Measurements from ENCODE around the gene RNASEL.
"Not testable (repeated sequence)": the region's sequence is repeated elsewhere in the genome, so short reads cannot be mapped to it uniquely, and the experiment has no call there.

The RNASEL gene

GRCh38 chr1:182567629-182568028 lies 21.4 kb downstream of the RNASEL start:
- no peak overlapping the region for H3K4me3 ChIP-seq (ENCODE audit: low read depth, low read length)

- H3K4me3 ChIP-seq (ENCODE audit: low read depth, low read length): no peak overlapping the region
These were observed 23.5 kb downstream of the RNASEL start for GRCh38 chr1:182565537-182565936.

- H3K4me3 ChIP-seq (ENCODE audit: low read depth, low read length): no peak overlapping the region
These were observed 24.6 kb downstream of the RNASEL start for GRCh38 chr1:182564406-182565004.

- no peak overlapping the region for H3K4me3 ChIP-seq (ENCODE audit: low read depth, low read length)
These were observed 26.0 kb downstream of the RNASEL start for GRCh38 chr1:182563095-182563494.

- no peak overlapping the region for H3K4me3 ChIP-seq (ENCODE audit: low read depth, low read length)
These were observed 27.6 kb downstream of the RNASEL start for GRCh38 chr1:182561456-182561855.

GRCh38 chr1:182560392-182560984 lies 28.6 kb downstream of the RNASEL start:
- no peak overlapping the region for H3K4me3 ChIP-seq (ENCODE audit: low read depth, low read length)

GRCh38 chr1:182556279-182556678 lies 32.8 kb downstream of the RNASEL start:
- no peak overlapping the region for H3K4me3 ChIP-seq (ENCODE audit: low read depth, low read length)

- no peak overlapping the region for H3K4me3 ChIP-seq (ENCODE audit: low read depth, low read length)
These were observed 33.6 kb downstream of the RNASEL start for GRCh38 chr1:182555493-182555892.

GRCh38 chr1:182552527-182552926 lies 36.5 kb downstream of the RNASEL start:
- no peak overlapping the region for H3K4me3 ChIP-seq (ENCODE audit: low read depth, low read length)

GRCh38 chr1:182549811-182550210 lies 39.2 kb downstream of the RNASEL start:
- H3K4me3 ChIP-seq (ENCODE audit: low read depth, low read length): no peak overlapping the region

- H3K4me3 ChIP-seq (ENCODE audit: low read depth, low read length): no peak overlapping the region
These were observed 39.7 kb downstream of the RNASEL start for GRCh38 chr1:182549346-182549745.

GRCh38 chr1:182533896-182534295 lies 55.2 kb downstream of the RNASEL start:
- no peak overlapping the region for H3K4me3 ChIP-seq (ENCODE audit: low read depth, low read length)

- not testable (repeated sequence) for H3K4me3 ChIP-seq (ENCODE audit: low read depth, low read length)
These were observed 60.9 kb downstream of the RNASEL start for GRCh38 chr1:182528206-182528605.

- H3K4me3 ChIP-seq (ENCODE audit: low read depth, low read length): no peak overlapping the region
These were observed 61.4 kb downstream of the RNASEL start for GRCh38 chr1:182527680-182528079.

- H3K4me3 ChIP-seq (ENCODE audit: low read depth, low read length): no peak overlapping the region
These were observed 63.7 kb downstream of the RNASEL start for GRCh38 chr1:182525342-182525741.
